ENCODE results near the gene ARHGAP26.

DNA sequence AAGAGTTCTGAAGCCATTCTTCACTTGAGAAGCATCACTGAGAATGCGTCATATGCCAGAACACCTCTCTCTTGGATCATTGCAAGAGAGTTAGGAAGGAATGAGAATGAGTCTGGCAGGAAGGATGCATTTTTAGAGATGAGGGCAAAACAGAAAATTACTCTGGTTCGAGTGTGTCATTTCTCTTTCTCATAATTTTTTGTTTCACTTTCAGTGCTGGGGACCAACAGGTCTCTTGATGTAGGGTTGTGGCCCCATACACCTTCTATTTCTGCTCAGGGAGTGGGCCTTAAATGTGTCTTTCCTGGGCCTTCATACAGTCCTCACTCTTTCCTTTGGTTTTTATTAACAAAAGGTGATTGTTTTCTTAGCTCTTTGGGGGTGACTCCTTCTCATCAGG lies 330.9 kb downstream of the ARHGAP26 start:
- TF ChIP-seq CTCF (IDR thresholded peaks at IDR 0.05): no peak
- TF ChIP-seq POLR2A (IDR thresholded peaks at IDR 0.05): no peak
